Hepatic stellate cell (primary cell): ENCODE results near the gene C10orf90.

Source experiments
- DNase-seq: peaks from one replicate; pipeline ENCODE4 v3.0.0; 2011; ENCODE audit warnings: low spot score

The C10orf90 gene

GRCh38 chr10:126502441-126502840 is 168.1 kb downstream of the C10orf90 start:
- DNase-seq = no peak

DNA sequence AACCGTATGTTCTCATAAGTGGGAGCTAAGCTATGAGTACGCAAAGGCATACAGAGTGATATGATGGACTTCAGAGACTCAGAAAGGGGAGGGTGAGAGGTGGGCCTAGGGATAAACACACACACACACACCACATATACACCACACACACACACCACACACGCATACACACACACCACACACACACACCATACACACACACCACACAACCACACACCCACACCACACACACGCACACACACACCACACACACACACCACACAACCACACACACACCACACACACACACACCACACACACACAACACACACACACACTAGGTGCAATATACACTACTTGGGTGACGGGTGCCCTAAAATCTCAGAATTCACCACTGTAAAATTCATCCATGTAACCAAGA is 168.7 kb downstream of the C10orf90 start:
- DNase-seq = no peak

DNA sequence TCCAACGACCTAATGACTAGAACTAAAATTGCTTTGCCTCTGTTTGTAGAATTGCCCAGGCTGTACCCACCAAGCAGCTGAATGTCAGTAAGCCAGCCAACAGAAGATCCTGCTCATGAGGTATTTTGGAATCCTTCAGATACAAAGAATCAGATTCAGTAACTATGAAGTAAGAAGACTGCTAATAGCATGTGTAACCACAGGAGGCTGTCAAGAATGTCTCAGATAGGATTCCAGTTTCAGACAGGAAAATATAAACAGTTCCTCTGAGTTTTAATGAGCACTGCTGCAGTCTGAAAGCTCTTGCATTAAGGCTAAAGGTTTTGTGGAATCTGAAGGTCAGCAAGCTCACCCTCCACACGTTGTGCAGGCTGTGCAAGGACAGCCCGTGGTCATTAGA is 169.6 kb downstream of the C10orf90 start:
- DNase-seq = no peak

DNA sequence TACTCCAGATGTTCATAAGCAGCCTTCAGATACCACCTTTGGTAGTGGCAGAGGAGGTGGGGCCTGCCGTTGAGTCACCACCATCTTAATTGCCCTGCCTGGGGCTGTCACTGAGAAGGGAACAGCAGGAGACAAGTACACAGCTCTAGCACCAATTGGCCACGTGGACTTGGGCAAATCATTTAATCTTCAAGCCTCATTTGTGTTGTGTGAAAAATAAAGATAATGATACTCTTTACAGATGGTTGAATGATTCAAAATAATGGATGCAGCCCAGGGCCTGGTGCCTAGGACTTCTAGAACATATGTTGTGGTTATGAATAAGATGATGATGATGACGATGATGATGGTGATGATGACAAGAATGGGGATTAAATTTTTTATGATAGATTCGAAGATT is 170.3 kb downstream of the C10orf90 start:
- no peak for DNase-seq

- no peak for DNase-seq
These were observed 170.7 kb downstream of the C10orf90 start for GRCh38 chr10:126499744-126500143.

DNA sequence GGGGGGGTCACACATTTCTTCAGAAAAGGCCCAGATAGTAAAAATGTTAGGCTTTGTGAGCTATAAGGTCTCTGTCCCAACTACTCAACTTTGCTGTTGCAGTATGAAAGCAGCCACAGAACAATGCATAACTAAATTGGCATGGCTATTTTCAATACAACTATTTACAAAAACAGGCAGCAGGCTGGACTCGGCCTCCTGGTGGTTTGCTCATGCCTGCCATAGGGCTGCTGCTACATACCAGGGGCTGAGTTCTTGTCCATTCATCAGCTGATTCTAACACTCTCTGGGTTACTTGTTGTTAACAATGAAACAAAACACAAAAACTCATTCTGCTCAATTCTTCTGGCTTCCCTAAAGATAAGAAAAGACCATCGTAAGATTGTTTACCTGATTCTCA is 172.8 kb downstream of the C10orf90 start:
- no peak for DNase-seq

GRCh38 chr10:126496771-126497545 is 173.5 kb downstream of the C10orf90 start:
- no peak for DNase-seq

DNA sequence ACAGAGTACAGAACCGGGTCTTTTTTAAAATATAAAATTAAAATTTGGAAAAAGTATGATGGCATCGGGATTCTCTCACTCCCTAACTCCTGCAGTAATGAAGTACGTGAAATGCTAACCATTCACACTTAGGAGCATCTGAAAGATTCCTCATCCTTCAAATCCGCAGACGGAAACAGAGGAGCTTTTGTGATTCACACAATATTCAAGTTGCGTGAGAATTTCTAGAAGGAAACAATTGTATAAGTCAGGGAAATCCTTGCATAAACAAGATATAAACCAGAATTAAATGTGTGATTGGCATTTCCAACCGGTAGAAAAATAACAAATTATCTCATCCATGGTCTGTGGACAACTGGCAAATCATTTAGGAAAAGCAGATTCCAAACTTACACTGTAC is 179.0 kb downstream of the C10orf90 start:
- no peak for DNase-seq

GRCh38 chr10:126481181-126481580 is 189.3 kb downstream of the C10orf90 start:
- no peak for DNase-seq

DNA sequence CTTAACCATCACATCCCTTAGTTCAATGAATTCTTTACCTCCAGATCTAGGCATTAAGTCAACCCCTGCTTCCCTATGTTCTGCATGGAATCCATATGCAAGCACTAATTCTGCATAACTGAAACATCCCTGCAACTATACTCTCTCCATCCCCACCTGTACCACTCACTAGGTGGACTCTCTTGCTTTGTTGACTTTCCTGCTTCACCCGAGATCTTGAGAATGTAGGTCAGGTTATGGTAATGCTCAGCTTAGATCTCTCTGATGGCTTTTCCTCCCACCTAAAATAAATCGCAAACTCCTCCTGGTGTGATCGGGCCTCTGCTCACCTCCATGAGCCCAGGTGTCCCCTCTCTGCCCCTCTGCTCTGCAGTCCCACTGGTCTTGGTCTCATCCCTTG is 189.8 kb downstream of the C10orf90 start:
- no peak for DNase-seq

DNA sequence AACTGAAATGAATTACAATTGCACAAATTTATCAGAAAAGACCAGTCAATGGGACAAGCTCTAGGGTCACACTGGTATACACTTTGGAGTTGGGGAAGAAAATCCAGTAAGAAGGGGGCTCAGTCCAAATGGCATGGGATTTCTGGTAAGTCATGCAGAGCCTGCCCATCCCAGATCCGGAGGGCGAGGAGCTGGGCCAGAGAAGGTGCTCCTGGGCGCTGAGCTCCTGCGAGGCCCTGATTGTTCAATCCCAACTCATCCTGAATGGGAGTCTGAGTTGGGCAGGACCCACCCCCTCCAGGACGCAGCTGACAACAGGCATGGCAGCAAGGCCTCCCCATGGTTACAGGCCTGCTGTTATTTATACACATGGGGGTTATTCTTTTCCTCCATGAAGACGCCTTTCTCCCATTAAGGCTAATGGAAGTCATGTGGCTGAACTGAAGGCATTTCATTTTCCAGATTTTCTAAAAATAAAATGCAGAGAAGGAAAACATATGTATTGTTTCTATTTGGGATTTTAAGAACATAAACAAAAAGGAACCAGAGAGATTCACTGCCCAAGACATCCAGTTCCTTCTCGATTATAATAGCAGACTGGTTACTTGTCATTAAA is 191.1 kb downstream of the C10orf90 start:
- no peak for DNase-seq

DNA sequence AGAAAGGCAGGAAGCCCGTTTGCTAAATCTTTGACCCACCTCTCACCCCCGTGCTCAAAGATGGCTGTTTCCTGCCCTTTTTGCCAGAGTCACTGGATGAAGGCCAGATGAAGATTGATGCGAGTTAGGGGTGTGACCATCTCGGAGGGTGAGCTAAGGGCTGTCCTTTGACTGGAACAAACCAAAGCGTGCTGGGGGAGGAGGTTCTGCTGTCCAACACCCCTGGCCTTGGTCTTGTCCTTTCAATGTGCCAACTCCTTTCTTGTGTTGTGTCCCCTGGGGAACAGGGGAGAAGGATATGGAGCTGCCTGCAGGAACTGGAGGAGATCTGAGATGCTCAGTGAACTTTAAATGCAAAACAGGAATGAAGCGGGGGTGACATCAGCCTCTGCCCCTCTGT is 191.9 kb downstream of the C10orf90 start:
- DNase-seq = no peak

GRCh38 chr10:126476246-126476645 is 194.2 kb downstream of the C10orf90 start:
- no peak for DNase-seq

GRCh38 chr10:126475074-126475691 is 195.3 kb downstream of the C10orf90 start:
- no peak for DNase-seq

DNA sequence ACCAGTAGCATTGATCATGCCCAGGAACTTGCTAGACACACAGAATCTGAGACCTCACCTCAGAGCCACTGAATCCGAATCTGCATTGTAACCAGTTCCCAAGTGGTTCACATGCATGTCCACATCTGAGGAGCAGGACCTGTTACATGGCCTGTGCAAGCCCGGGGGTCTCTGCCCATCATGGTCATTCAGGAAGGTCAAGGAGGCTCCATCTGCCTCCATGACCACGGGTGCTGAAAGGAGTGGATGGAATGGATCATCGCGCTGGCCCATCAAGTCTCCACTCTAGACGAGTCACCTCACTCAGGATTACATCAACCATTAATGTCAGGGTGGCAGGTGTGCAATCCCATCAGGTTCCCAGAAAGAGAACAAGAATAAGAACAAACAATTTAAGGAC is 196.5 kb downstream of the C10orf90 start:
- DNase-seq = no peak

GRCh38 chr10:126470991-126471390 is 199.5 kb downstream of the C10orf90 start:
- no peak for DNase-seq

DNA sequence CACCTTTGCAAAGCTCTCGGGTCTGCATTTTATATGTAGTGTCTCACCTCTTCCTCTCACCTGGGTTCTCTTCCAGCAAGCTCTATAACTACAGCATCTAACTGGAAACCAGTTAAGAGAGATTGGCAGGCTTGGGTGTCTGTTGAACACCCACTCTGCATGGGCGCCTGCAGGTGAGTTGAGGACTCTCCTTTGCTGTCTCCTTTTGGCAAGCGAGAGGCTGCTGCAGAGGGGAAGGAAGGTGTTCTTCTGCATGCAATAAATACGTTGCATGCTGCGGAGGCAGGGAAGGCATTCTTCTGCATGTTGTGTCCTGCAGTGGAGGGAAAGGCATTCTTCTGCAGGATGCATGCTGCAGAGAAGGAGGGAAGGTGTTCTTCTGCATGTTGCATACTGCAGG is 200.8 kb downstream of the C10orf90 start:
- no peak for DNase-seq

DNA sequence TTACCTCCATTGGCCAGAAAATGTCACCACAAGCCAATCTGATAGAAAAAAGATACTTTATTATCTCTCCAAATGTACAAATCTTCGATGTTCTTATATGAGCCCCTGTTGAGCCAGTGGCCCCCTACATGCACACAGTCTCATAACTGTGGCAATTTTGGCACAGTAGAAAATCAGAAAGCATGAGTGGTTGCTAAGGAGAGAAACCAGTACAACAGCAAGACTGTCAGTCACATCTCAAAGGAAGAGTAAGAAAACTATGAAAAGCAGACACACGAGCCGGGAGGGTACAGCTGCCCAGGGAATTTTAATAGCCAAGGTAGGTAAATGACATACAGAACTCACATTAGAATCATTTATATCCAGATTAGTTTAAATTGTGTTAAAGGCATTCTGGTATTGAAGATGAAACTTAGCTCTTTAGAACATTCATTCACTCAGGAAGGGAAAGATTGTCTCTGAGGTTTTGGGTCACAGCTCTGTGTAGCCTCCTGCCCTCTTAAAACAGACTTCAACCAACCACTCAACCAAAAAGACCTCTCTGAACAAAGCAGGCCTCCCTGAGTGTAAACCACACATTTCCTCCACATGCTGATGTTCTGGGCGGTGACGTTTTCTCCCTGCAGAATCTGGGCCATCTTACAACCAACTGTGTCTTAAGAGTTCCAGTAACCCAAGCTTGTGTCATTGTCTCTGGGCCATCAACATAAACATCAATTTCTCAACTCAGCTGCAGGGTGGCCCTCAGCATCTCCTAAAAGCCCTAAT is 201.4 kb downstream of the C10orf90 start:
- DNase-seq = no peak

GRCh38 chr10:126468467-126468866 is 202.0 kb downstream of the C10orf90 start:
- no peak for DNase-seq

GRCh38 chr10:126465771-126466170 is 204.7 kb downstream of the C10orf90 start:
- DNase-seq = no peak

DNA sequence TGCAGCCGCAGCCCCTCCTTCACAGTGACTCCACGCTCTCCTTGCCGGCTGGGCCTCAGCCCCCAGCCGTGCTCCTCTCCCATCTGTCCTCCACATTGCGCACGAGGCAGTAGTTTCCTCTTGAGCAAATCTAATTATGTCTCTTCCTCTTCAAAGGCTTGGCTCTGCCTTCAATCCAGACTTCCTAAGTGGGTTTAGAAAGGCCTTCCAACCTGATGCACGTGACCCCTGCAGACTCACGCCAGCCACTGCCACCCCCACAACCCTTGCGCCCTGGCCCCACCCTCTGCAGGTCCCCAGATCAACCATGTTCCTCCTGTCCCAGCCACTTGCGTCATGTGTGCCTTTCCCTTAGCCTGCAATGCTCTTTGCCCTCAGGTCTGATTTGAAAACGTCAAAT is 207.2 kb downstream of the C10orf90 start:
- DNase-seq = no peak

DNA sequence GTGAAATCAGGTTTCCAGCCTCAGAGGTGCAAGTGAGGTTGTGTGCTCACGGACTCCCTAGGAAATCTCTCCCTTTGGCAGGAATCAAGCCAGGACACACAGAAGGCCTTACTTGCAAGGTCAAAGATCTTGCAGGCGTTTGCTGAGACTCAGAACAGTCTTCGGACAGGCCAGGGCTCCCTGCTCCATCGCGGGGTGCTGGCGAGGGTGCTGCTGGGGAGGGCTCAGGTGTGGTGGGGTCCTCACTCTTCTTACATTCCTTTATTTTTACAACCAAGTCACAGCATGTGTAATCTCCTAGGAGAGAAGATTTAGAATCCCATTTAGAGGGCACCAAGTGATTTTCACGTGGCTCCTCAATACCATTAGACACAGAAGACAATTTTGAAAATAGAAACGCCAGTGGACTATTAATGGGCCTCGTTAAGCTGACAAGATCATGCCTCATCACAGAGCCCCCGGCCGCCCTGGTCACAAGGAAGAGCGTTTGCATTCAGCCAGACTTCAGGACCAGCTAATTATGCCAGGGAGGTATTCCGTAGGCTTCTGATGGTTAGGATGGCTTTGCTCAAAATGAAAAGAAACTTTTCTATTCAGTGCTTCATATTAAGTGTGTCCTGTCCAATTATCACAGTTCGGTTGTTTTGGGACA is 209.1 kb downstream of the C10orf90 start:
- DNase-seq = no peak
